GM11168 (cell line): Measurements from ENCODE around the gene SON.
"Not testable (repeated sequence)": the region's sequence is repeated elsewhere in the genome, so short reads cannot be mapped to it uniquely, and the experiment has no call there.

Experiments
- in situ Hi-C: fragments of 300-500 bp; cut with MboI; formaldehyde crosslinking; loops from one replicate; pipeline ENCODE4 v1.12.0; 2022; ENCODE audit warnings: low sequenced_read_pairs; ENCODE audit not compliant: unreplicated experiment

SON gene

DNA sequence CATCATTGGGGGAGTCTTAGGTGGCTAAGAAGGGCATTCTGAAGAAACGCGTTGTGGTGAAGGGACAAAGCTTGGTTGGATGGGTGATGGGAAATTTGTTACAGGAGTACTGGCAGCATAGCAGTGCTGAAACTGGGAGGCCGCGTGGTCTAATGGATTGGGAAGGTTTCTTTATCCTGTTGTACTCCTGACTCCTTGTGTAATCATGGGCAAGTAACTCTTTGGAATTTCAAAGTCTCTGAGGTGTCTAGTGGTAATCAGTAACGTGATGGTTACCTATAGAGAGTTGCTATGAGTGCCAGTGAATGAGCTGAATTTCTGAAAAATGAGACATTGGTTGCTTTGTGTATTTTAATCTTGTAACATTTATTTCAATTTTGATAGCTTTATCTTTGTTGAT, 27.2 kb downstream of the SON start:
- in situ Hi-C loops: no loop called here

DNA sequence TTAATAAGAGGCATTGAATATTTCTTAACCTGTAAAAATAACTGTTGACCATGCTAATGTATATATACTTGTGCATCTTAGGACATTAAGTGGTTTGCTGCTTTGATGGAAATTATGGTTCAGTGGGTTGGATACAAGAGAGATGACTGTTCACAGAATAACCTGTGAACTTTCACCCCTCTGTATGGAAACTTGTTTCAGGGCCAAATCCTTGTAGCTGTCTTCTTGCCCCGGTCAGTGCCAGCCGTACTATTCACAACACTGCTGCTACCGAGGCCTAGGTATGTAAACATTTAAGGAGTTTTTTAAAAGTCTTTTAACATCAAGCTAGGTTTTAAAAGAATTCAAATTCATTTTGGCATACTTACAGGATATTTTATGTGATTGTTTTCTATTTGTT, 29.5 kb downstream of the SON start:
- in situ Hi-C loops: no loop called here

DNA sequence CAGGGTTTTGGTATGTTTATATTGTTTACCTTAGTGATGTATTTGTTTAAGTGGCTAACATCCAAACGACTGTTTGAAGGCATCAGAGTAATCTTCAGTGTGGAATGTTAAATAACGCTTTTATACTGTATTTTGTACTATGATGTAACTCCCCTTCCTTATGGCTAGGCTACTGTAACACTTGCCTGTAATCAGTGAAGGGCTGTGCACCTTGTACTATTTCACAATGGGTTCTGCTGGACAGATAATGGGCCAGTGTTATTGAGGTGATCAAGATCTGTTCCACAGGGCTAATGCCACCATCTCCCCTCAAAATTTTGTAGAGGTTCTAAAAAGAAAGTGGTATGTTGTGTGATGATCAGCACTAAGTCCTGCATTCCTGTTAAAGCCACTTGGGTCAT, 33.9 kb downstream of the SON start:
- in situ Hi-C loops: not testable (repeated sequence)

DNA sequence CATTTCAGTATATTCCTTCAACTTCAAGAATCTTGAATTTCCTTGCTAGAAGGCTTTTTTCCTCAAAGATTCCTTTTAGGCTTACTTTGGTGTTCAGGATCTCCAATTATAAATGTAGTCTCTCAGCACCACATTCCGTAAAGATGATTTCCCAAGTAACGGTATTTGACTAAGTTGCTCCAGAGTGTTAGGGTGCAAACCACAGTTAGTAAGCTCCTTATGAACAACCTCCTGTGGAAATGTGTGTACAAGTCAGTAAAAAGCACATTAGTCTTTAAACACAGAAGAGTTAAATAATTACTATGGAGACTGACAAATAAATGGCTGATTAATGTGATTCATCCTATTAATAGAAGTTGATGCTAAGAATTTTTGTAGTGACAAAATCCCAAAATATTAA, 35.4 kb downstream of the SON start:
- in situ Hi-C loops: no loop called here

DNA sequence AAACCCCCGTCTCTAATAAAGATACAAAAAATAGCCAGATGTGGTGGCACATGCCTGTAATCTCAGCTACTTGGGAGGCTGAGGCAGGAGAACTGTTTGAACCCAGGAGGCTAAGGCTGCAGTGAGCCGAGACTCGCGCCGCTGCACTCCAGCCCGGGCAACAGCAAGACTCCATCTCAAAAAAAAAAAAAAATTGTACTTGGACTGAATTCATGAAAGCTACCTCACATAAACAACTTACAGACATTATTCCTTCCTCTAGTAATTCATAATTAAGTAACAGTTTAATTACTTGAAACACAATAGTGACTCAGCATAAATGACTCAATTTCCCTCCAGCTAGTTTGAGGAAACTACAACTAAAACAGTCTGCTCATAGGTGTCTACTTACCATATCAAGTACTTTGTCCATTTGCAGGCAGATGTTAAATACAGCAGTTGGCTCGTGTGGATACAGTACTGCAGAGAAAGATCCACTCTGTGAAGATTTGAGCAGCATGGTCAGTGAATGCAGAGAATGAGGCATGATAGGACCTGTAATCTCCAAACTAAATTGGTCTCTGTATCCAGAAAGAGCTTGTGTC, 36.2 kb downstream of the SON start:
- in situ Hi-C loops: no loop called here

DNA sequence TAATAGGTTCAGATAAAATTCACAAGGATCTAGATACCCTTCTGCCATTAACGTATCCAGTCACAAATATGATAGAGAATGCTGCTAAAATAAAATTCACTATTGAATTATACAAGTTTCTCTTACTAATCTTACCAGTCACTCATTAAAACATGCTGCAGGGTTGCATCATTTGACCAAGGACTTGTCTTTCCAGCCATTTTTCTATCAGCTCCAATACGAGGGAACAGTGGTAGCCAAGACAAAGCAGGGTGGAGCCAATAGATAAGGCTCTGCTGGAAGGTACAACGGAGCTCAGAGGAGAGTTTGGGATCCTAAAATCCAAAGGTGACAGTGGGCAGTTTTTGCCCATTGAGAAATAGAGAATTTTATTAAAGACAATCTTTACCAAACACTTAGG, 41.6 kb downstream of the SON start:
- in situ Hi-C loops: no loop called here

DNA sequence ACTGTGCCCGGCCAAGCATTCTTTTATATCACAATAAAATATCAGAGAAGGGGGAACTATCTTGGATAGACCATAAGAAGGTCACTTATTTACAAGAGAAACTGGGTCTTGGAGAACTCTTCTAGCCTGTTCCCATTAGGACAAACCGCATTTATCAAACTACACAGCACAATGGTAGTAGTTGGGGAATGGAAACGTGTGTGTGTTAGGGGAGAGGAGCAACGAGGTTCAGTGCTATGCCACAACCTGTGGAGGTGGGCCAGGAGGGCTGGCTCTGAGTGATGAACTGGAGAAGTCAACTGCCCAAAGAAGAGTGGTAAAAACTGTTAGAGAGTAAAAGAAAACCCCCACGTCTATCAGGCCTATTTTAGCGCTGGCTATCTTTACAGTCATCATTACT, 44.1 kb downstream of the SON start:
- in situ Hi-C loops: no loop called here

DNA sequence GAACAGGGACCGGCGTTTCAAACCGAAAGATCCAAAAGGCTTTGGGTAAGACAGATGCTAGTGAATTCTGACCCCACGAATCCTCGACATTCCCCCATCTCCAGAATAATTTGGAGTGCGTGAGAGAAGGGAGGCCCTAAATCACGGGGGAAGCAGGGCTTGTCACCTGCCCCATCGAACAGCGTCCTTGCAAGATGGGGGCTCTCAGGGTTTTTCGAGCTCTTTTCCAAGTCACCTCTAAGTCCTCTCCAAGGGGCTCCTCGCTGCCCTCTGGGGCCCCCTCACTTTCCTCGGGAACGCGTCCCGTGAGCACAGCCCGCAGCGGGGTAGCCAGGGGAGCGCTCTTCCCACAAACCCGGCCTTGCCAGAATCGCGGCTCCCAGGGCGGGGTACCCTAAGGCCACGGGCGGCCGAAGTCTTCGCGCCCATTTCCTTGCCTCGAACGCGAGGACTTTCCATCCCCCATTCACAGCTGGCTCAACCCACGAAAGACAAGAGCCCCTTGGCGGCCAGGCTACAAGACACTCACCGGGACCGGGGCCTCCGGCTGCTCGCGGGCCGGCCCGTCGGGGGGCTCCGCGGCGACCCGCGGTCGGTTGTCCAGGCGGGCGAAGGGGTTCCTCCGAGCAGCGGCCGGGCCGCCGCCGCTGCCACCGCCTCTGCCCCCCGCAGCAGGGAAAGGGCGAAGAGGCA, 45.1 kb downstream of the SON start:
- in situ Hi-C loops: no loop called here

DNA sequence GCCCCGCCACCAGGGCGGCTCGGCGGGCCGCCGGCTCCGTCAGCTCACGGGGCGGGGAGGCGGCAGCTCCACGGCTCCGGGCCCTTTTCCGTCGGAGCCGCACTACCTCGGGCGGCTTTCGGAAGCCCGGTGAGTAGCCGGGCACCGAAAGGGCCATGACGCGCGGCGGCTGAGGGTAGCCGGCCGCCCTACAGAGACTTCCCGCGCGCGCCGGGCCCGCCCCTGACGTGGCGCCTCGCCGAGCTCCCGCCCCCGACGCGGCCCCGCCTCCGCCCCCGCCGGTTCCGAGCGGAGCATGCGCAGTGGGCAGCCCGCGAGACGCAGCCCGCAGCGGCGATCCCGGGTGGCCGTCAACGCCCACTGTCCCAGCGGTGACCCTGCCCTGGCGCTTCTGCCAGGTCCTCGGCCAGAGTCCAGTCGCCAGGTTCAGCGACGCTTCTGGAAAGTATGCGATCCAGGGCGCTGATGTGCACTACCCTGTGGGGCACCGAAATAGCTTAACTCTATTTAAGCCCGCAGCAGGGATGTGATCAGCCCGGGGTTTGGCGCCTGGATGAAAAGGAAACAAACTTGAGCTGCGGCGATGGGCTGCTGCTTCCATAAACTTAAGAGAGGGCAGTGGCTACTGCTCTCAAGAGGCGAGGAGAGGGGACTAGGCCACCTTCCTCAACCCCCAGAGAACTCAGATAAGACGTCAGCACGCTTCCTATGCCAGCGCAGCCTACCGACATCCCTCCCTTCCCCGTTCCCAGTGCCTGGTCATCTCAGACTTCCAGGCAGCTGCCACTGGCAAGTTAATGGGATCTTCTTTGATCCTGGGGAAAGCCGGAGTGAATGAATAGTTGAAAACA, 45.9 kb downstream of the SON start, which contains the start of gene DONSON:
Gene DONSON, minus strand, starts transcription at position 200 of the 851 bp plus-strand sequence. Its CDS starts 43 bp downstream, at position 157.
- in situ Hi-C loops: no loop called here

DNA sequence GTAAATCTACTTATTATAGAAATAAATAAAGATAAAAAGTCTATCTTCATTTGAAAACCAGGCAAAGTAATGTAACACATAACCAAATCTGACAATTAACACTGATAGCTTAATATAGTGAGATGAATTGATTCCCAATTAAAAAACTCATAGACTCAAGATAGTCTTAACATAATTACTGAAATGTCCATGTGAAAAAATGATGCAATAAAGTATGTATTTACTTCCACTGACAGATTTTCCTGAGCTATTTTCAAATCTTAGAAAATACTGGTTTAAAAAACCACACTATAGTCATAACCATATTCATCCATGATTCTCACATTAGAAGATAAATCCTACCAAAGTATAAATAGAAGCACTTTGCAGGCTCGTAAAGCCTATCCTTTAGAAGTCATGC, 55.2 kb downstream of the SON start:
- in situ Hi-C loops: no loop called here

DNA sequence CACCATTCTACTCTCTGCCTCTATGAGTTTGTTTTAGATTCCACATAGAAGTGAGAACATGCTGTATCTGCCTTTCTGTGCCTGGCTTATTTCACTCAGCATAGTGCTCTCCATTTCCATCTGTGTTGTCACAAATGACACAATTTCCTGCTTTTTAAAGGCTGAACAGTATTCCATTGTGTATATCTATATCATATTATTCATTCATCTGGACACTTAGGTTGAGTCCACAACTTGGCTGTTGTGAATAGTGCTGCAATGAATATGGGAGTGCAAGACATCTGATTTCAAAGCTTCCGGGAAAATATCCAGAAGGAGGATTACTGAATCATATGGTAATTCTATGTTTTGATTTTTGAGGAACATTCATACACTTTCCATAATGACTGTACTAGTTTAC, 65.7 kb downstream of the SON start:
- in situ Hi-C loops: no loop called here

DNA sequence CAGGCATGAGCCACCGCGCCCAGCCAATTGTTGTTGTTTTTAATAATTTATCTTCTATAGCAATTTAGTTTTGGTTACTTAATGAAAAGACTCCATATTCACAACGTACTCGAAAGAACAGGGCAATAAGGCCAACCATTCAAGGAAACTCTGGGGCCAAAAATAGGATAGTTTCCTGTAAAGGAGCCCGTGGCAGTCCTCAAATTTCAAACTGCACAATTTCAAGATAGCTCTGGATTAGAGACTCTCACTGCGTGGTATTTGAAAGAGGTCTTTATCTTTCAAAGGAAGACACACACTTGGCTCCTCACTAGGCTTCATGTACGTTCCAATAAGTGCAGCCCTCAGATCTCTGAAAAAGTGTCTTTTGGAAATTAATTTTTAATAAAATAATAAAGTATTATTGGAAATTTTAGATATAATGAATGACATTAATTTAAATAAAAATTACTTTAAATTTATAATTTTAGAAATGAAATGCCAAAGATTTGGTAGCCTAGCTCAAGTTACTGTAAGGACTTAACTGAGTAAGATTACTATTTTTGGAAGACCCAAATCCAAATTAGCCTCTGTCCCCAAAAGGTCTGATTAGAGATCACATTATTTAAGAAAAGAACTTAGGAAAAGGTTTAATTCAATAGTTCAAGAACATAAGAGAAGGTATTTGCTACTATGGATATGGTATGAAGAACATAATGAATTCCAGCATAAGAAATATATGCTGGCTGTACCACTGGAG, 68.3 kb downstream of the SON start:
- in situ Hi-C loops: no loop called here

DNA sequence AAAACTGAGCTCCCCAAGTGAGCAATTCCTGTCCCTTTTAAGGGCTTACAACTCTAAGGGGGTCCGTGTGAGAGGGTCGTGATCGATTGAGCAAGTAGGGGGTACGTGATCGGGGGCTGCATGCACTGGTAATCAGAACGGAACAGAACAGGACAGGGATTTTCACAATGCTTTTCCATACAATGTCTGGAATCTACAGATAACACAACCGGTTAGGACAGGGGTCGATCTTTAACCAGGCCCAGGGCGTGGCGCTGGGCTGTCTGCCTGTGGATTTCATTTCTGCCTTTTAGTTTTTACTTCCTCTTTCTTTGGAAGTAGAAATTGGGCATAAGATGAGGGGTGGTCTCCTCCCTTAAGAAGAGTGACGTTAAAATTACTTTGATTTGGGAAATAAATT, 74.7 kb downstream of the SON start:
- in situ Hi-C loops: not testable (repeated sequence)

DNA sequence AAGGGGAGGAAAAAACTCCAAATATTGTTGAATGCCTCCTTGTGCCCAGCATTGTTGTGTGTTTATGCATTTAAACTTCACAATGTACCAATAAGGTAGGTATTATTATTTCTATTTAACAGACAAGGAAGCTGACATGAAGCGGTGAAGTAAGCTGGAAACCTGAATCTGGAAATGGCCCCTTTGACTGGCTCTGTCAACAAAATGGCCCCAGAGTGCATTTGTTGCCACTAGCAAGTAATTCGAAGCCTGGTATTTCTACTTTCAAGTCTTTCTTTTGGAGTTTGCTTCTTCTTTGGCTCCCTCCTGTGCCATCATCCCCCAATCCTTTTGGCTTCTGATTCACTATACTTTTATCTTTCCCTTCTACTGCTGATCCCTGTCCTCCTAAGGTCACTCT, 75.6 kb downstream of the SON start:
- in situ Hi-C loops: no loop called here

DNA sequence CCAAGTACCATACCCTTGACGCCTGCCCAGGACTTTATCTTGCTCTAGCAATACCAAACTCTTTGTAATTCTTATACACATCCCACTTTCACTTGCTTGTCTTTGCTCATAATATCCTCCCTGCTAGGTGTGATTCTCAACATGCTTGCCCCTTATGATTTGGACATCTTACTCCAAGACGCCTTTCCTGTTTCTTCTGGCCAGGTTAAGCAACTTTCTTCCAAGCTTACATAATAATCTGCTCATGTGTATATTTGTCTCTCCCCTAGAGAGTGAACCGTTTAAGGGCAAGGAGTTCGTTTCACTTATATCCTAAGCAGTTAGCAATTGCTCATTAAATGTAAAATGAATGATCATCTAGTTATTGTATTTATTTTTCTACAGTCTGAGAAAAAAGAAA, 76.9 kb downstream of the SON start:
- in situ Hi-C loops: no loop called here

DNA sequence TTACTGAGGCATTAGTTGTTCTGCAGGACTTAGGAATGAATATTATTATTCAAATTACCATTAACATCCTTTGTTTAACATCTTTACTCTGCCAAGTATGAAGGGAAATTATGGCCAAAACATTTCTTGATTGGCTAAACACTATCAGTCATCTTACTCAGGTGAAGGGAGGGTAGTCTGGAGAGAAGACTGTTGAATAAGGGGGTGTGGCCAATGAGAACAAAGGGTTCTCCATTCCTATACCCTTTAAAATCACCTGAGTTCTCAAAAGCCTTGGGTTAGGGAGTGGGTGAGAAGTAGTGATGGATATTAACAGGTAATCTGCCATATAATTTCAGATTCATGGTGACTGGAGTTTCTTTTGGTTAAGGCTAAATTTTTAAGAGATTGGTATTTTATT, 79.4 kb downstream of the SON start:
- in situ Hi-C loops: no loop called here

DNA sequence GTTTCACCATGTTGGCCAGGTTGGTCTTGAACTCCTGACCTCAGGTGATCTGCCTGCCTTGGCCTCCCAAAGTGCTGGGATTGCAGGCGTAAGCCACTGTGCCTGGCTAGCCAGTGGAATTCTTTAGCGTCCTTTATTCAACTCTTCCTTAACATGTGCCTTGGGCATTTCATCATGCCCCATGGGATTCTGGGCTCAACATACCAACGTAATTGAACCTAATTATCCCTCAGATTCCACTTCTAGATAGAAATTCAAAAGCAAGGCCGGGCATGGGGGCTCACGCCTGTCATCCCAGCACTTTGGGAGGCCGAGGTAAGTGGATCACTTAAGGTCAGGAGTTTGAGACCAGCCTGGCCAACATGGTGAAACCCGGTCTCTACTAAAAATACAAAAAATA, 83.3 kb downstream of the SON start:
- in situ Hi-C loops: not testable (repeated sequence)
